ENCODE data around the gene PHACTR1. TPM values are rescaled to one million over a fixed set of nuclear protein-coding genes. Genes with fewer than 3 reads are reported as not detected.

The PHACTR1 gene
- total RNA-seq, 4 donors from 2014 or later, result 1.5 to 3.6 (median 2.5) TPM

DNA sequence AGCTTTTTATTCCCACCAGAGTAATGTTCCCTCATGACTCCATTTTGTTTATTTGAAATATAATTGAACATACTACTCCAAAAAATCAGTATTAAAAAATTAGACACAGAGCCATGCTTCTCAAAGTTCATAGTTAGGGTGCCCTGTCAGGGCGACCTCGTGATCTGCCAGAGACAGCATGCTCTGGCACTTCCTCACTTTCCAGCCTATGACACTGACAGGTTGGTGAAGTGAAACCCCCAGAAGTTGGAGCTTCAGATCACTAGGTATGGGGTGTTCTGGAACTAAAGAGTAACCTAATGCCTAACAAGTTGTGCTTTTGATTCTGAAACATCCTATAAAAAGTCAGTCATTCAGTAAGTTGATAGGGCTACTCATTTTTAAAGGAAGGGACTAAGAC, 518.8 kb downstream of the PHACTR1 start:
- no peak overlapping the region for H3K4me3 ChIP-seq (ENCODE audit: low read depth, poor library complexity, severe bottlenecking)
- intact Hi-C loops (cut with DNase I; ENCODE audit: low total_unique reads), result no loop called here
- TF ChIP-seq, protein P1, sequence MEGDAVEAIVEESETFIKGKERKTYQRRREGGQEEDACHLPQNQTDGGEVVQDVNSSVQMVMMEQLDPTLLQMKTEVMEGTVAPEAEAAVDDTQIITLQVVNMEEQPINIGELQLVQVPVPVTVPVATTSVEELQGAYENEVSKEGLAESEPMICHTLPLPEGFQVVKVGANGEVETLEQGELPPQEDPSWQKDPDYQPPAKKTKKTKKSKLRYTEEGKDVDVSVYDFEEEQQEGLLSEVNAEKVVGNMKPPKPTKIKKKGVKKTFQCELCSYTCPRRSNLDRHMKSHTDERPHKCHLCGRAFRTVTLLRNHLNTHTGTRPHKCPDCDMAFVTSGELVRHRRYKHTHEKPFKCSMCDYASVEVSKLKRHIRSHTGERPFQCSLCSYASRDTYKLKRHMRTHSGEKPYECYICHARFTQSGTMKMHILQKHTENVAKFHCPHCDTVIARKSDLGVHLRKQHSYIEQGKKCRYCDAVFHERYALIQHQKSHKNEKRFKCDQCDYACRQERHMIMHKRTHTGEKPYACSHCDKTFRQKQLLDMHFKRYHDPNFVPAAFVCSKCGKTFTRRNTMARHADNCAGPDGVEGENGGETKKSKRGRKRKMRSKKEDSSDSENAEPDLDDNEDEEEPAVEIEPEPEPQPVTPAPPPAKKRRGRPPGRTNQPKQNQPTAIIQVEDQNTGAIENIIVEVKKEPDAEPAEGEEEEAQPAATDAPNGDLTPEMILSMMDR (IDR thresholded peaks at IDR 0.05), result no peak
- TF ChIP-seq POLR2A (IDR thresholded peaks at IDR 0.05), result no peak
- 88 to 91% methylated on average over 2 of the region's 2 CpGs for WGBS, 2 donors
- DNase-seq (ENCODE audit: low spot score in 2 of 2), result no peak

DNA sequence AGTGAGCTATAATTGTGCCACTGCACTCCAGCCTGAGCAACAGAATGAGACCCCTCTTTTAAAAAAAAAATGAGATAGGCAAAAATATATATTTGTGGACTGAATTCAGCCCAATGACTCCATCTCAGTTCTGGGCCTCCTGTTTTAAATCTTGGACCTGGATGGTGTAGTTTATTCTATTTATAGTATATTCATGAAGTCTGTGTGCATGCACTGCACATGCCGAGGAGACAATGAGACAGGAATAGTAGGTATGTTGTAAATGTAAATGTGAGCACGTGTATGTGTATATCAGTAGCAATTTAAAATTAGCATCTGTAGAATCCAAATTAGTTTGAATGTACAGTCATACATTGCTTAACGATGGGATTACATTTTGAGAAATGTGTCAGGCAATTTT, 520.8 kb downstream of the PHACTR1 start:
- DNase-seq (ENCODE audit: low spot score in 2 of 2), result no peak
- intact Hi-C loops (cut with DNase I; ENCODE audit: low total_unique reads), result no loop called here
- H3K4me3 ChIP-seq (ENCODE audit: low read depth, poor library complexity, severe bottlenecking), result no peak overlapping the region
- 81 to 82% methylated on average over 3 of the region's 3 CpGs for WGBS, 2 donors
- TF ChIP-seq, protein P1 (IDR thresholded peaks at IDR 0.05), result no peak
- TF ChIP-seq POLR2A (IDR thresholded peaks at IDR 0.05), result no peak

GRCh38 chr6:13238017-13238416, 521.5 kb downstream of the PHACTR1 start:
- DNase-seq (ENCODE audit: low spot score in 2 of 2), result no peak
- WGBS, 2 donors, result 89 to 93% methylated on average over 6 of the region's 6 CpGs
- intact Hi-C loops (cut with DNase I; ENCODE audit: low total_unique reads), result no loop called here
- H3K4me3 ChIP-seq (ENCODE audit: low read depth, poor library complexity, severe bottlenecking), result no peak overlapping the region
- no peak for TF ChIP-seq POLR2A (IDR thresholded peaks at IDR 0.05)
- TF ChIP-seq, protein P1 (IDR thresholded peaks at IDR 0.05), result no peak

DNA sequence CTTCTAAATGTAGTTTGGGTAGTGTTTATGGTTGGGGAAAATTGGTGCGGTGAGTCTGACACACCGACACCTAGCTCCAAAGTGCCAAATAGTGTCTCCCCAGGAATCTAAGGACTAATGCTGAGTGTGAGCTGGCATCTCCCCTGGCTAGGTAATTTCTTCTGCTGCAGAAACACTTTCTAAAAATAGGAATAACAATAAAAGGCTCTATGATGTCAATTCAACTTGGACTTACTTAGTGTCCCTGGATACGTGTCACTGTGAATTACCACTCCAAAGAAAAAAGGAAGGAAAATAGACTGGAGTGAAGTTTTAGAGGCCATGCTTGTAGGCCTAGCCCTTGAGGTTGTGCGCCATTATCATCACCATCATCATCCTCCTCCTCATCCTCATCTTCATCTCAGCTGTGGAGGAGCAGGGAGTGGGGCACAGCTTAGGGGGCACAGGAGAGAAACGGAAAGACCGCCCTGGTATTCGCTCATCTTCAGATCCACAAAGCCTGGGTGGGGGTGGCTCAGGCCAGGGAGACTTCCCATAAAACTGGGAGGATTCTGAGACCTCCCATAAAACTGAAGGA, 522.2 kb downstream of the PHACTR1 start:
- no peak for DNase-seq (ENCODE audit: low spot score in 2 of 2)
- WGBS, 2 donors, result 89 to 96% methylated on average over 7 of the region's 7 CpGs
- intact Hi-C loops (cut with DNase I; ENCODE audit: low total_unique reads), result no loop called here
- TF ChIP-seq, protein P1 (IDR thresholded peaks at IDR 0.05), result no peak
- no peak for TF ChIP-seq POLR2A (IDR thresholded peaks at IDR 0.05)
- H3K4me3 ChIP-seq (ENCODE audit: low read depth, poor library complexity, severe bottlenecking), result no peak overlapping the region

GRCh38 chr6:13239530-13240455, 523.2 kb downstream of the PHACTR1 start:
- 79 to 90% methylated on average over 9 of the region's 9 CpGs for WGBS, 2 donors
- intact Hi-C loops (cut with DNase I; ENCODE audit: low total_unique reads), result no loop called here
- no peak overlapping the region for H3K4me3 ChIP-seq (ENCODE audit: low read depth, poor library complexity, severe bottlenecking)
- TF ChIP-seq POLR2A (IDR thresholded peaks at IDR 0.05), result no peak
- TF ChIP-seq, protein P1 (IDR thresholded peaks at IDR 0.05), result no peak
- no peak for DNase-seq (ENCODE audit: low spot score in 2 of 2)

All from lower leg skin (tissue), 4 donors.